Dedifferentiated amniotic fluid mesenchymal stem cell (primary cell): ENCODE data around the gene METAP1.
"Not testable (repeated sequence)": the region's sequence is repeated elsewhere in the genome, so short reads cannot be mapped to it uniquely, and the experiment has no call there.

Experiments used
- DNase-seq: peaks from one replicate; pipeline ENCODE4 v3.0.0-alpha.2; 2016; ENCODE audit errors: extremely low spot score

Gene METAP1

DNA sequence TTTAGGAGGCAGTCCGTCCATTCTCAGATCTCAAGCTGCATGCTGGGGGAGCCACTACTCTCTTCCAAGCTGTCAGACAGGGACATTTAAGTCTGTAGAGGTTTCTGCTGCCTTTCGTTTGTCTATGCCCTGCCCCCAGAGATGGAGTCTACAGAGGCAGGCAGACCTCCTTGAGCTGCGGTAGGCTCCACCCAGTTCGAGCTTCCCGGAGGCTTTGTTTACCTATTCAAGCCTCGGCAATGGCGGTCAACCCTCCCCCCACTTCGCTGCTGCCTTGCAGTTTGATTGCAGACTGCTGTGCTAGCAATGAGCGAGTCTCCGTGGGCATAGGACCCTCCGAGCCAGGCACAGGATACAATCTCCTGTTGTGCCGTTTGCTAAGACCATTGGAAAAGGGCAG is 103.8 kb downstream of the METAP1 start:
- no peak for DNase-seq

GRCh38 chr4:99099814-99100213 is 104.3 kb downstream of the METAP1 start:
- peak; percentile 40 for DNase-seq

- peak; percentile 32 for DNase-seq
These were observed 105.4 kb downstream of the METAP1 start for GRCh38 chr4:99100876-99101275.

GRCh38 chr4:99102634-99103033 is 107.1 kb downstream of the METAP1 start:
- no peak for DNase-seq

DNA sequence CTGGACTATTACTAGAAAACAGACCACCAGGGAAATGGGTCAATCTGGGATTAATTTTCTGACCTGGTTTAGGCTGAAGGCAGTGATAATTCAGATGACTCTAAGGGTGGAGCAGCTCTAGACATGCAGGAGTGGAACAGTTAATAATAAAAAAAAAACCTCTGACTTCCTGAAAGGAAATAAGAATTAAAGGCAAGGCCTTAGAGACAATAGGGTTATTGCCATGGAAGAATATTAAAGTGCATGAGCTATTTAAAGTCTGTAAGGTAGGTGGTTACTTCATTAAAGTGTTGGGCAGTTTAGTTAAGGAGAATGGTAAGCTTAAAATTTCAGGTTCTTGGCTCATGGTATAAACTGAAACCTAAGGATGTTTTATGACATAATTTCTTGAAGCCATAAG is 107.6 kb downstream of the METAP1 start:
- no peak for DNase-seq

DNA sequence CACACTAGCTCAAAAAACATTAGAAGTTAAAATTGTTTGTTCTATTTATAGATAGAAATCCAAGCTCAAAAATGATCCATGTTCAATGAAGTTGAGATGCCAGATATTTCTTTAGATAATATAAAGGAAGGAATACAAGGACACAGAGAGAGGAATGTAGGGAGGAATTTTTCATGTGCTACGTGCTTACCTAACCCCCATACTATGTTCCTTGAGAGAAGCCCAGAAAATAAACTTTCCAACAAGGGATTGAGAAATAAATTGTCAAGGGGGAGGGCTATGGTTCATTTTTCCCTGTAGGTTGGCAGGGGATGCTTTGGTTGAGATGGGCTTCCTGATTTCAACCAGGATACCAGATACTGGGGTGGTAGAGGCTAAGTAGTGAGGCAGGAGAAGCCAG is 108.6 kb downstream of the METAP1 start:
- DNase-seq, result no peak

- not testable (repeated sequence) for DNase-seq
These were observed 113.8 kb downstream of the METAP1 start for GRCh38 chr4:99109286-99109685.
